HuH-7.5 (cell line): ENCODE results near the gene BPGM.
"Not testable (repeated sequence)": the region's sequence is repeated elsewhere in the genome, so short reads cannot be mapped to it uniquely, and the experiment has no call there.

Experiments
- DNase-seq: peaks from one replicate; pipeline ENCODE4 v3.0.0; 2011; ENCODE audit warnings: low spot score

The BPGM gene

GRCh38 chr7:134665045-134665444, 18.4 kb downstream of the BPGM start:
- DNase-seq = not testable (repeated sequence)

GRCh38 chr7:134667899-134668298, 21.2 kb downstream of the BPGM start:
- no peak for DNase-seq

GRCh38 chr7:134669388-134669787, 22.7 kb downstream of the BPGM start:
- no peak for DNase-seq

GRCh38 chr7:134669845-134670373, 23.3 kb downstream of the BPGM start:
- no peak for DNase-seq

GRCh38 chr7:134671609-134672008, 25.0 kb downstream of the BPGM start:
- no peak for DNase-seq

- DNase-seq = no peak
These were observed 27.8 kb downstream of the BPGM start for GRCh38 chr7:134674424-134674823.

- DNase-seq = no peak
These were observed 30.1 kb downstream of the BPGM start for GRCh38 chr7:134676743-134677142.

GRCh38 chr7:134678115-134678514, 31.5 kb downstream of the BPGM start:
- no peak for DNase-seq

GRCh38 chr7:134679006-134679405, 32.4 kb downstream of the BPGM start:
- DNase-seq = no peak

GRCh38 chr7:134684165-134684564, 37.5 kb downstream of the BPGM start:
- DNase-seq = no peak

GRCh38 chr7:134685250-134685649, 38.6 kb downstream of the BPGM start:
- DNase-seq = no peak

- no peak for DNase-seq
These were observed 40.1 kb downstream of the BPGM start for GRCh38 chr7:134686786-134687185.

- not testable (repeated sequence) for DNase-seq
These were observed 42.9 kb downstream of the BPGM start for GRCh38 chr7:134689550-134689949.

- no peak for DNase-seq
These were observed 43.4 kb downstream of the BPGM start for GRCh38 chr7:134690016-134690415.

GRCh38 chr7:134690614-134691504, 44.2 kb downstream of the BPGM start:
- DNase-seq = no peak

- DNase-seq = no peak
These were observed 45.1 kb downstream of the BPGM start for GRCh38 chr7:134691546-134692343.

- DNase-seq = no peak
These were observed 45.7 kb downstream of the BPGM start for GRCh38 chr7:134692344-134692705.

GRCh38 chr7:134693256-134693655, 46.6 kb downstream of the BPGM start:
- no peak for DNase-seq

- peak; percentile 28 for DNase-seq
These were observed 47.6 kb downstream of the BPGM start for GRCh38 chr7:134694299-134694698.

- DNase-seq = no peak
These were observed 48.1 kb downstream of the BPGM start for GRCh38 chr7:134694767-134695166.

- DNase-seq = no peak
These were observed 48.7 kb downstream of the BPGM start for GRCh38 chr7:134695321-134695860.

- DNase-seq = no peak
These were observed 49.6 kb downstream of the BPGM start for GRCh38 chr7:134696261-134696660.
